HL-60/S4 (cell line): ENCODE results near the gene LRRK1.

ENCODE experiments used
- in situ Hi-C: fragments of 300-500 bp; cut with MboI; formaldehyde crosslinking; loops from 2 replicates; pipeline ENCODE4 v1.14.3; 2022; ENCODE audit warnings: low sequenced_read_pairs

LRRK1 gene

DNA sequence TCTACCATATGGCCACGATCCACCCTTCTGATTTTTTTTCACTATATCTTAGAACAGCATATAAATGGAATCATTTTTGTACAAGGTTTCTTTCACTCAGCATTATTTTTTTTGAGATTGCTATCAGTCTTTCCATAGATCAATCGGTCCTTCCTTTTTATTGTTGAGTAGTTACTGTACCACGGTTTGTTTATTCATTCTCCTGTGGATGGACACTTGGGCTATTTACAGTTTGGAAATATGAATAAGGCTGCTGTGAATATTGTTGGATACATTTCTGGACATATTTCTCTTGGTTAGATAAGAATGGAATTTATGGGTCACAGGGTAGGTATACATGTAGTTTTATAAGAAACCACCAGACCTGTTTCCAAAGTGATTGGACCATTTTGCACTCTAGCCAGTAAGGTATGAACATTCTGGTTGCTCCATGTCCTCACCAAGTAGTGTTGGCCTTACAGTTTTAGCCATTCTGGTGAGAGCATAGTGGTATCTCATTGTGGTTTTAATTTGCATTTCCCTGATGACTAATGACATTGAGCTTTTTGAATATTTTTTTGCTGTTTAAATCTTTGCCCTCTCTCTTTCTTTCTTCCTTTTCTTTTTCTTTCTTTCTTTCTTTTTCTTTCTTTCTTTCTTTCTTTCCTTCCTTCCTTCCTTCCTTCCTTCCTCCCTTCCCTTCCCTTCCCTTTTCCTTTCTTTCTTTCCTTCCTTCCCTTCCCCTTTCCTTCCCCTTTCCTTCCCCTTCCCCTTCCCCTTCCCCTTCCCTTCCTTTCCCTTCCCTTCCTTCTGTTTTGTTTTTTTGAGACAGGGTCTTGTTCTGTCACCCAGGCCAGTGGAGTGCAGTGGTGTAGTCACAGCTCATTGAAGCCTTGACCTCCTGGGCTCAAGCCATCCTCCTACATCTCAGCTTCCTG lies 49.2 kb downstream of the LRRK1 start:
- in situ Hi-C loops: no loop called here

DNA sequence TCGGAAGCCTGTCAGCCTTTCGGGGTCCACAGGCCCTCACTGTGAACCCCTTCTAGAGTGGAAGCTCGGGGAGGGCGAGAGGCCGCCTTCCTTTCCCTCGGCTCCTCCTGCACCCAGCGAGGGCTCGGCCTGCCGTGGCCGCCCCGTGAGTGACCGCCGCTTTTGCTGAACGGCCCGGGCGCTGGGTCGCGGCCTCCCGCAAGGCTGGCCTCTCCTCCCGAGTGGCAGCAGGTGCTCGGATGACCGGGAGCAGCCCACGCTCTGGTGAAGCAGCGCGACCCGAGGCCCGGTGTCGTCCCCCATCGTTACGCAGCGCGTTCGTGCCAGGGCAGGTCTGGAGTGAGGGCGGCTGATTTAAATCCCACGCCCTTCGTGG lies 53.8 kb downstream of the LRRK1 start:
- in situ Hi-C loops: no loop called here

DNA sequence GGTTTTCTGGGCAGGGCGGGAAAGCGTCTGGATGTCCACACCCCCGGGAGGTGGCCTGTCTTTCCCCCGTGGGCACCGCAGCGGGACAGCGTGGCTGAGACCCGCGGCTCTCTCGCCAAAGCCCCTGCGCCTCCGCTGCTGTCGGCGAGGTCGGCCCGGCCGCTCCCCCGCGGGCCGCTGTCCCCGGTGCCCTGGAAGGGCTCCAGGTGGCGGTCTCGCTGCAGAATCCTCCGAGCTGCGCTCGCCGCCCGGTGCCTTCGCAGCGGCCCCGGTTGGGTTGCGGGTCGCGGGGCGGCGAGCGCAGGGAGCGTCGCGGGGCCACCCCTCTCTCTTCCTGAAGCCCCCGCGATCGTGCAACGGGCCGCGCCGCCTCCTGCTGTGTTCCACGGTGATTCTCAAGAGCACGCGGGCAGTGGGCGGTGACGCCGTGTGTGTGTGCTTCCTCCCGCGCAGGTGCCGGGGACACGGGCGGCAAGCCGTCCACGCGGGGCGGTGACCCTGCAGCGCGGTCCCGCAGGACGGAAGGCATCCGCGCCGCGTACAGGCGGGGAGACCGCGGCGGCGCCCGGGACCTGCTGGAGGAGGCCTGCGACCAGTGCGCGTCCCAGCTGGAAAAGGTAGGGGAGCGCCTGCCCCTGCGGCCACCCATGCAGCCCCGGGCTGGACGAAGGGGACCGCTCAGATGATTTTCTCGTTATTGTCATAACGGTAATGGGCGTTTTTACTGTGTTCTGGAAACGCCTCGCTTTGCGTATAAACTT lies 54.4 kb downstream of the LRRK1 start:
- in situ Hi-C loops: no loop called here

DNA sequence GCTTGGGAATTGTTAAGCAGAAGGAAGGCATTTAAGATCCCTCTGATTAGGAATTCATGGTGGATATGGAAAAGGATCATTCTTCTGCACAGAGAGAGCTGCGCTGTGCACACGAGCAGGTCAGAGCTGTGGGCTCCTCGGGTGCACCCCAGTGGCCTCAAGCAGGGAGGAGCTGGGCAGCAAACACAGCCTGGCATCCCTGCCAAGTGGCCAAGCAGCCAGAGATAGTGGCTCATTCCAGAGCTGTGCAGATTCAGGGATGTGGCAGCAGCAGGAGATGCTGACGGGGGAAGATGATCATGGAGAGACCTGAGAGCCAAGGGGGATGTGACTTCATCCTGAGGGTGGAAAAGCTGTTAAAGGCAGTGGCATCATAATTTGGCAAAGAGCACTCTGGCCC lies 55.9 kb downstream of the LRRK1 start:
- in situ Hi-C loops: no loop called here

DNA sequence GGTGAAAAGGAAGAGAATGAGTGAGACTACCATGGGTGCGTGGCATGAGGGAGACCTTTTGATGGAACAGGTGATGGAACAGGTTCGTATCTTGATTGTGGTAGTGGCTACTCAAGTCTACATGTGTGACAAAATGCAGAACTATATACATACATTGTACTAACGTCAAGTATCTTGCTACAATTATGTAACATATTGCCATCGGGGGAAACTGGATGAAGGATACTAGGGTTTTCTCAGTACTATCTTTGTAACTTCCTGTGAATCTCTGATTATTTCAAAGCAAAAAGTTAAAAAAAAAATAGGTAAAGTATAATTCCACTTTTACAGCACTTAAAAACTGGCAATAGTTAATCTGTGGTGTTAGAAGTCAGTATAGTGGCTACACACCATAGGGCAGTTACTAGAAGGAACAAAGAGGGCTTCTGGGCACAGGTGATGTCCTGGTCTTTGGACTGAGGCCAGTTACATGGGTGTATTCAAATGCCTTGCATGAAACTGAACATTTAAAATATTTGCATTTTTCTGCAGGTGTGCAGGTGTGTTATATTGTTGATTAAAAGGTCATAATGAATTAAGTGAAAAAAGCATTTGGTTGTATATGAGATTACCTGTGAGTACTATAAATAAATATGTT lies 61.4 kb downstream of the LRRK1 start:
- in situ Hi-C loops: no loop called here

DNA sequence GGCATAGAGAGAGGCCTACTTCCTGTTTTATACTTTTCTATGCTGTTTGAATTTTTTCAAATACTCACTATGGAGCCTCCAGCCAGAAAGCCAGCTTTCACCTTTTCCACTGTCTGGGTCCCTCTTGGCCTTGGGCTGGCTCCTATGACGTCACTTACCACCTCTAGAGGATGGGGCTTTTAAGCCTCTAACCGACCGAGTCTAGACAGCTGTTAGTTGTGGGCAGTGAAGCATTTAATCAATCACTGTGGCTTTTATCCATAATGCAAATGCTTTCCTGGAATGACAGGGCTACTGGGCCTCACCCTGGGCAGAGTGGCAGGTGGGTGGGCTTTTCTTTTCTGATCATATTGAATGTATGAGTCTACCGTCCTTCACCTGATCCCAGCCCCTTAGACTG lies 61.9 kb downstream of the LRRK1 start:
- in situ Hi-C loops: no loop called here

DNA sequence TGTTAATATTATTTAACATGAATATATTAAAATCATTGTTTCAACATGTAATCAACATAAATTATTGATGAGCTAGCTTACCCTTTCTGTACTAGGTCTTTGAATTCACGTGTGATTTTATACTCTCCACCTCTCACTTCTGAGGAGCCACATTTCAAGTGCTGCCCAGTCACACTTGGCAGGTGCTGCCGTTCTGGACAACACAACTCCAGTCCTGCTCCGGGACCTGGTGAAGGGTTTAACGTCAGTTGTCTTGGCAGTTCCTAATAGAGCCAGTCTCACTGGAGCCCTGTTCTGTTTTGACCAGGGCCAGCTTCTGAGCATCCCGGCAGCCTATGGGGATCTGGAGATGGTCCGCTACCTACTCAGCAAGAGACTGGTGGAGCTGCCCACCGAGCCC lies 64.1 kb downstream of the LRRK1 start:
- in situ Hi-C loops: no loop called here

DNA sequence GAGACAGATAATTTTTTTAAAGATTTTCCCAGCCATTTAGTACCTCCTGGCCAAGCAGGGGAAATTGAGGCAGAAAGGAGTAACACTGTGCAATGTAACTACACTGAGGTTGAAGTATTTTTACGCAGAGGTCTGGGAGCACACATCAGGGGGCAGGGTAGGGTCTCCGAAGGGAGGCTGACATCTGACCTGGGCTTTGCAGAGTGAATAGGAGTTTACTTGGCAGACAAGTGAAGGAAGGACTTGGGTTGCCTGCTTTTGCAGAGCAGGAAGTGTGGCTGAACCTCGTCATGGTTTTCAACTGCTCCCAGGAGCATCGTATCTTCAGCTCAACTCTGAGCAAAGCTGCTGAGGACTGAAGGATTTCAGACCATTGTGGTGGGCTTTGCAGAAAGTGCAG lies 66.2 kb downstream of the LRRK1 start:
- in situ Hi-C loops: no loop called here

DNA sequence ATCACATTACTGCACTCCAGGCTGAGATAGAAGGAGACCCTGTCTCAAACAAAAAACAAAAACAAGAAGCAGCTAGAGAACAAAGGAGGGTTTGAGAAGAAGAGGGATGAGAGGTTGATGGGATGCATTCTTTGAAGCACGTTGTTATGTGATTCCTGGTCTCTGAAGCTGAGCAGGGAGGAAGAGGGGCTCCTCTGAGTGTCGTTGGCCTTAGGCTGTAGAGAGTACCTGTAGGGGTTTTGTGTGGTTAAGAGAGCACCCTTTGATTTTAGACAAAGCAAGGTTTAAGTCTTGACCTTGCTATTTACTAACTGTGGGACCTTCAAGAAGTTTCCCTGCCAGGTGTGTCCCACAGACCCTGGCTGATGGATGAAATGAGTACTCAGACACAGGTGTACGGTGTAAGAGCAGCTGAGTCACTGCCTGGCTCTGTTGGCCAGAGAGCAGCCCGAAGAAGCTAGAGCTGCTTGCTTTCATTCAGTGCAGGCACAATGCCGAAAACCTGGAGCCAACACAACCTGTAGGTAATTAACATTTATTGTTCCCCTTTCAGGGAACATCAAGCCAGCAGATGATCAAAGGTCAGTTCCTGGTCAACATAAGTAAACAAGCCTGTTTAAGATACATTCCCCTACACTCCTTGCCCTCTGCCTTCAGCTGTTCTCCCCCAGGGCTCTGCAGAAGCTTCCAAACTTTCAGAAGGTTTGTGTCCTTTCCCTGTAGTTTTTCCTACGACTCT lies 67.2 kb downstream of the LRRK1 start:
- in situ Hi-C loops: no loop called here

DNA sequence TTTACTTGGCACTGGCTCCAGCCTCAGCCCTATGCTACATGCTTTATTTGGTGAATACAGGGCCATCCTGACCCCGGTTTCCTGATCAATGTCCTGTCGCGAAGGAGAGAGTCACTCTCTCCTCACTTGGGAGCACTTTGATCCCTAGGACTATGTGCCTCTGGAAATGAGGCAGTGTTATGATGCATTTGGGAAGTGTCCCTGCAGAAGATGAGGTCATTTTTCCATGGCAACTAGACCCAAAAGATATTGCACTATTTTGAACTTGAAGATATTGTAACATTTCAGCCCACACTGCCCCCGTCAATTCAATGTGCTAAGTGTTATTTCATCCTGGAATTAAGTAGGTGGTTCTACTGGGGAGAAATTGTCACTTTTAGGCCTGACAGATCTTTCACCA lies 68.0 kb downstream of the LRRK1 start:
- in situ Hi-C loops: no loop called here

DNA sequence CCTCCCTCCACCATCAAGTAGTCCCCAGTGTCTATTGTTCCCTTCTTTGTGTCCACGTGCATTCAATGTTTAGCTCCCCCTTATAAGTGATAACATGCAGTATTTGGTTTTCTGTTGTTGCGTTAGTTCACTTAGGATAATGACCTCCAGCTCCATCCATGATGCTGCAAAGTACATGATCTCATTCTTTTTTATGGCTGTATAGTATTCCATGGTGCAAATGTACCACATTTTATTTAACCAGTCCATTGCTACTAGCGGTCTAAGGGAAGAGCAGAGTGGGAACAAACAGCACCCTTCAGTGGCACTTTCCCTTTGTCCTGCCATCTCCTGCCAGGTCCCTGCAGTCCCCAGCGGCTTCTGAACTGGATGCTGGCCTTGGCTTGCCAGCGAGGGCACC lies 69.1 kb downstream of the LRRK1 start:
- in situ Hi-C loops: no loop called here

DNA sequence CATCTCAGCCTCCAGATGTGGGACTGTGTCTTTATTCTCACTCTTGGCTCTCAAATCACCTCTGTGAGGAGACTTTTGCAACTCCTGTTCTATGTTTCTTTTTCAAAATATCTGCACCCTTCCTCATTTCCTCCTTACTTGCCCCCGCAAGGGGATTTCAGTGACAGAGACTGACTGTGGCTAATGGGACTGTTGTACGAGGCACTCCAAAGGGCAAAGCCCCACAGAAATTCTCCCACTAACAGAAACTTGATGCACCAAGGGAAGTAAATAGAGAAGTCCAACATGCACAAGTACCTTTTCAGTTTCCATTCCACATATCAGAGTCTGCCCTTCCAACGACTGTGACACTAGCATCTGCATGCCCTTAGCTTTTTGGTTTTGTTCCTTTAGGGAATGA lies 69.7 kb downstream of the LRRK1 start:
- in situ Hi-C loops: no loop called here

DNA sequence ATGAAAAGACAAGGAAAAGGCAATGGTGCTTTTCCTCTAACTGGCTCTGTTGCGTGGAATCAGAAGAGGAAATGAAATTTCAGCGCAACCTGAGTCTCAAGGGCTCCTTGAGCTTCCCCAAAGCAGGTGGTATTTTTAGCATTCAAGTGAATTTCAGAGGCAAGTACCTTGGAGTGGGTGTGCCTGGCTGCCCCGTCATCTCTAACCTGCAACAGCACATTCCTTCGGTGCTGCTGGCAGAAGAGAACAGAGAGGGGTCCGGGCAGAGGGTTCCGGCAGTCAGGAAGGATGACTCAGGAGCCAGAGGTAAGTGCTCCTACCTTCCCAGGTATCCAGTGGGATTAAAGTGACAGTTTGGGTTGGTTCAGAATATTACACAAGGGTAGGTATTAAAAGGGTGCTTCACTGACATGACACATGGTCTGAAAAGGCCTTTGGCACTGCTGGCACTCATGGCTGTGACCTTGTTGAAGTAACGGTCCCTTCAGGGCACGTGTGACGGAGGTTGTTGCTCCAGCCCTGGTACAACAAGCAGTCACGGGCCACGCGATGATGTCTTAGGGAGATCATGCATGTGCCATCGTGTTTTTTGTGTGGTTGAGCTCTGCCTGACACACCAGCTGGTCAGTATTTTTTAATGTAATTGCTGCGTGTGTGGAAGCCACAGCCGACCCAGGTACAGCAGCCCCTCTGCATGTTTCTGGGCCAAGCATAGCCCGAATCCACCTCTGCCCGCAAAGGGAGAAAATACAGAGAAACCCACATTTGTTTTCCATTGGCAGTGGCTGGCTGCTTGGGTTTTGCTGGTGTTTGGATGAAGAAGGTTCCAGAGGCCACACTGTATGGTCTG lies 75.7 kb downstream of the LRRK1 start:
- in situ Hi-C loops: no loop called here

DNA sequence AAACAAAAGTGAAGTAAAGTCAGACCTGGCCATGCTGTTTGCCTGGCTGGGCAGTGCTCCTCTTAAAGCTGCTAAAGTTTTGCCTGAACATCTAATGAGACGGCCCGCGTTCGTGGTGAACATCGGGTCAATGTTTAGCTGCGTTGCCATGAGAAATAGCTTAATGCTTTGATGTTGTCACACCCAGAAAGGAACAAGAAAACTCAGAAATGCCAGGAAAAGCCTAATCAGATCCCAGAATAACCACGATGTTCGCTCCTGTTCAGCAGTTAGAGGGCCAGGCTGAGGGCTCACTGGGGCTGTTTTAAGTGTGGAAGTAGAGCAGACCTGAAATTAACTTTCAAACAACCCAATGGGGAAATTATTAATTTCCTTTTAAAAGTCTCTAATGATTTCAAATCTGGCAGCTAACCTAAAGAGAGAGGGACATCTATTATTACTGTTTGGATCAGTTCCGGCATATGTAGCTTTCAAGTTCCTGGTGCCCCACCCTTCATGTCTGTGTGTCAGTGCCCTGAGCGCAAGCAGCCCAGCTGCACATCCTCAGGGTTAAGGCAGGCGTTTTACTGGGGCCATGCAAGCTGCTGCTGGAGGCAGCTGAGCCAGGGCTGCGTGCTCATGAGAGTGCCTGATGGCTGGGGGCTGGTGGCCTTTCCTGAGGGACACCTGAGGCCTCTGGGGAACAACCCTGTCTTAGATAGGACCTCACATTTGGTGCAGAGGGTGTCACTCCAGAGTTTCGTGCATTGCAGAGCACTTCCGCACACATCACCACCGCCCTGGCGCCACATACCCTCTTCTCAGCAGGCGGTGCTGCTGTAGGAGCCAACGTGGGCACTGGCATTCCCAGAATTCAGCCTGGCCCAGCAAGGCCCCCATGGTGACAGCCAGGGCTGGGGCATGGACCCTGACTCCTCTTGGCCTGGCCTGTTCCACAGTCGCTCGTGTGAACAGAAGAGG lies 76.6 kb downstream of the LRRK1 start:
- in situ Hi-C loops: no loop called here

DNA sequence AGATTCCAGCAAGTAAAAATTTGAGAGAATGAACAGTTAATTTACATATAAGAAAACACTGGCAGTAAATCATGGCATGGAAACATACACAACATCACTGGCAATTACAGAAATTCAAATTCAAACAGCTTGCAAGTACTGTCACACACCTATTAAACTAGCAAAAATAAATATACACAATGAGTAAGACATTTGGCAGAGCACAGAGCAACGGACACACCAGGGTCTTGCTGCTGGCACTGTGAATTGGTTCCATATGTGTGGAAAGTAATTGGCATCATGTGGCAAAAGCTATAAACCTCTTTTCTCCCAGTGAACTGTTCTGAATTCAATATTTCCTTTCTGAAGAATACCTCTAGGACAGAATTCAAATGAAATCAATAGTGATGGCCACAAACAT lies 78.3 kb downstream of the LRRK1 start:
- in situ Hi-C loops: no loop called here

DNA sequence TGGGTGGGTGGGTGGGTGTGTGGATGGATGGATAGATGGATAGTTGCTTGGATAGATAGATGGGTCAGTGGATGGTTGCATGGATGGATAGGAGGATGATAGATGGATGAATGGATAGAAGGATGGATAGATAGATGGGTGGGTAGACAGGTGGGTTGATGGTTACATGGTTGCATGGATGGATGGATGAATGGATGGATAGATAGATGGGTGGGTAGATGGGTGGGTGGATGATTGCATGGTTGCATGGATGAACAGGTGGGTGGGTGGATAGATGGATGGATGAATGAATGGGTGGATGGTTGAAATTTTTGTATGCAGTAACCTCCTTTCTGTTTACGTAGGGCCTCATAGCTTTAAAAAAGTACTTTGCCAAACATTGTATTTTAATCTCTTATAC lies 79.5 kb downstream of the LRRK1 start:
- in situ Hi-C loops: no loop called here

DNA sequence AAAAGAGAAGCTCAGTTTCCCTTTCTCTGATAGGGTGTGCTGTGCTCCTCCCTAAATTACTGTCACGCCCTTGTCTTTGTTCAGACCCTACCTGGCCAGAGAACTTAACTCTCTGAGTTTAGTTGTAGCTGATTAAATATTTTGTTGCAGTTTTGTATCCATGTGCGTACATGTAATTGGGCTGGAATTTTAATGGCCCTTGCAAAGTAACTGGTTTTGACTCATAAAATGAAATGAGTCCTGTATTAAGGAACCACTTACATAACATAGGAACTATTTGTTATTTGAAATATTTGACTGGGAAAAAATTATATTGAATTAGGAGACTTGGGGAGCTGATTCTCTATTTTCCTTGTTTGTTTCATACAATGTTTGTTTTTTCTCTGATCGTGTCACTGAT lies 80.2 kb downstream of the LRRK1 start:
- in situ Hi-C loops: no loop called here

DNA sequence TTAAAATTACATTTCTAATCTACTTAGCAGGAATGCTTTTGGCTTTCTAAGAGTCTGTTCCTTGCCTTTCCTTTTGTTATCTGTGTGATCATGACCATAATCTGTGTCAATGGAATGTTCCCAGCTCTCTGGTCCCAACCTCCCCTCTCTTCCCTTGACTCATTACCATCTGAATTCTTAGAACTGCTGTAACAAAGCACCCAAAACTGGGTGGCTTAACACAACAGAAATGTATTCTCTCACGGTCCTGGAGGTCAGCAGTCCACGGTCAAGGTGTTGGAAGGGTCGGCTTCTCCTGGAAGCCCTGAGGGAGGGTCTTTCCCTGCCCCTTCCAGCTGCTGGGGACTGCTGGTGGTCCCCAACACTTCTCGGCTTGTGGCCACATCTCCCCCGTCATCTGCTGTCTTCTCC lies 81.1 kb downstream of the LRRK1 start:
- in situ Hi-C loops: loop anchor here (10.0 kb wide), 1 partner anchor 375 kb away; no protein-coding TSS in a partner anchor

DNA sequence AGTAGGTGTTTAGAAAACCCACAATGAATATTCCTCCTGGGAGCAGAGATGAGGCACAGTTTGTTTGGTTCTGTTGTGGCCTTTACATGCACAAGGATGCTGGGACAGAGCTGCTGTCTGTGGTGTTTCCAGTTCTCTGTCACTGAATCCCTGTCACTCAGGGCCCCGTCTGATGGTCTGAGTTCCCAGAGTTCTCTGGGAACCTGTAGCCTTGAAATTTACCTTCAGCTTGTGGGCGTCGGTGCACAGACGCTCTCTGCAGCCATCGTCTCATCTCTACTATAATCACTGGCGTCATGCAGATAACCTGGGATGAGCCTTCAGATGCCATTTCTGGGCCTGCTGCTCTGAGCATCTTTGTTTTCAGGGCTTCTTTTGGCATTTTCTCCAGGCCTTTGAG lies 81.9 kb downstream of the LRRK1 start:
- in situ Hi-C loops: loop anchor here (10.0 kb wide), 1 partner anchor 376 kb away; no protein-coding TSS in a partner anchor
